Ovary (tissue), 3 donors: ENCODE results near the gene MEF2C.

Experiments used
- EP300 ChIP-seq: sonication (generic); formaldehyde crosslinking; IDR thresholded peaks from one replicate; pipeline ENCODE4 v1.6.1; 2017; ENCODE audit warnings: antibody characterized with exemption
- POLR2A ChIP-seq: fragments of 450-650 bp; IDR thresholded peaks from one replicate; pipeline ENCODE4 v1.6.1; 2017; ENCODE audit warnings: antibody characterized with exemption, mild to moderate bottlenecking, moderate library complexity
- TF ChIP-seq, protein P1 (sequence below), 3 donors: fragments of 450-650 bp in 2 of 3; fragments of 200-600 bp in 1 of 3; IDR thresholded peaks; one replicate each; pipeline versions ENCODE4 v1.5.1 to v1.8.0; 2016 to 2022; ENCODE audit warnings: antibody characterized with exemption in 3 of 3, mild to moderate bottlenecking in 1 of 3
- donor health status: DM: no; HTN: no; CAD: no.

DNA sequence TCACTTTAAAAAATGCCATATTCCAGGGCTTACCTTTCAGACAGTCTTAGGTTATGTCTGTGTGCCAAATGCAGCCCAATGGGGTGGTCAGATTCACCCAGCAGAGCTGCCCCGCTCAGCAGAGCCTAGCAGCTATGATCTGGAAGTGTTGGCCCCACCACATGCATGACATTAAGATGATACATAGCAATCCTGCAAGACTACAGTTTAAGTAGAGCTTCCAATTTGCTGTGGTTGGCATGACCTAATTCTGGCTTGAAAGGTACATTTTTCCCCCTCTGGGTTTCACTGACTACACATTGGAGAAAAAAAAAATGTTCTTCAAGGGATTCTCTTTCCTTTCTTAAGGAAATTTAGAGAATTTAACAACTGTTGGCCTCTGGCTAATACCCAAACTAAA is 22.5 kb downstream of the MEF2C start:
- TF ChIP-seq, protein P1, sequence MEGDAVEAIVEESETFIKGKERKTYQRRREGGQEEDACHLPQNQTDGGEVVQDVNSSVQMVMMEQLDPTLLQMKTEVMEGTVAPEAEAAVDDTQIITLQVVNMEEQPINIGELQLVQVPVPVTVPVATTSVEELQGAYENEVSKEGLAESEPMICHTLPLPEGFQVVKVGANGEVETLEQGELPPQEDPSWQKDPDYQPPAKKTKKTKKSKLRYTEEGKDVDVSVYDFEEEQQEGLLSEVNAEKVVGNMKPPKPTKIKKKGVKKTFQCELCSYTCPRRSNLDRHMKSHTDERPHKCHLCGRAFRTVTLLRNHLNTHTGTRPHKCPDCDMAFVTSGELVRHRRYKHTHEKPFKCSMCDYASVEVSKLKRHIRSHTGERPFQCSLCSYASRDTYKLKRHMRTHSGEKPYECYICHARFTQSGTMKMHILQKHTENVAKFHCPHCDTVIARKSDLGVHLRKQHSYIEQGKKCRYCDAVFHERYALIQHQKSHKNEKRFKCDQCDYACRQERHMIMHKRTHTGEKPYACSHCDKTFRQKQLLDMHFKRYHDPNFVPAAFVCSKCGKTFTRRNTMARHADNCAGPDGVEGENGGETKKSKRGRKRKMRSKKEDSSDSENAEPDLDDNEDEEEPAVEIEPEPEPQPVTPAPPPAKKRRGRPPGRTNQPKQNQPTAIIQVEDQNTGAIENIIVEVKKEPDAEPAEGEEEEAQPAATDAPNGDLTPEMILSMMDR (IDR thresholded peaks at IDR 0.05): no peak
- no peak for TF ChIP-seq POLR2A
- TF ChIP-seq EP300: no peak
